Astrocyte (in vitro differentiated cells and primary cell): ENCODE results near the gene TMA7. TPM values are rescaled to one million over a fixed set of nuclear protein-coding genes. Genes with fewer than 3 reads are reported as not detected.

Experiments used
- DNase-seq: peaks from one replicate; pipeline ENCODE4 v3.0.0-alpha.2; 2010; ENCODE audit warnings: low read depth
- FAIRE-seq: peaks from 2 replicates; lab custom pipeline; 2011; peaks lifted over from hg19 to GRCh38; lab: Jason Lieb, UNC
- H2AFZ ChIP-seq: 2 replicates; pipeline ENCODE4 v1.6.0; 2012; ENCODE audit warnings: low read depth, low read length, inconsistent platforms
- H3K27ac ChIP-seq: 2 replicates; pipeline ENCODE4 v1.5.1; 2011; ENCODE audit warnings: low read depth, low read length, inconsistent platforms
- H3K27me3 ChIP-seq: 2 replicates; pipeline ENCODE4 v1.6.0; 2011; ENCODE audit warnings: low read length, inconsistent platforms; ENCODE audit not compliant: insufficient read depth
- H3K36me3 ChIP-seq: 2 replicates; pipeline ENCODE4 v1.5.1; 2011; ENCODE audit warnings: low read length, inconsistent platforms; ENCODE audit not compliant: insufficient read depth
- H3K4me1 ChIP-seq: 2 replicates; pipeline ENCODE4 v1.5.1; 2011; ENCODE audit warnings: low read length, inconsistent platforms; ENCODE audit not compliant: insufficient read depth
- H3K4me2 ChIP-seq: 2 replicates; pipeline ENCODE4 v1.6.0; 2012; ENCODE audit warnings: low read length, inconsistent platforms
- H3K4me3 ChIP-seq: 2 replicates; pipeline ENCODE4 v1.5.1; 2011; ENCODE audit warnings: low read depth, mild to moderate bottlenecking, low read length, inconsistent platforms; ENCODE audit not compliant: insufficient read depth
- H3K79me2 ChIP-seq: 2 replicates; pipeline ENCODE4 v1.6.0; 2012; ENCODE audit warnings: mild to moderate bottlenecking, low read length, inconsistent platforms; ENCODE audit not compliant: insufficient read depth
- H3K9ac ChIP-seq: 2 replicates; pipeline ENCODE4 v1.6.0; 2012; ENCODE audit warnings: mild to moderate bottlenecking, low read length, inconsistent platforms
- H3K9me3 ChIP-seq: 2 replicates; pipeline ENCODE4 v1.5.1; 2012; ENCODE audit warnings: low read depth, mild to moderate bottlenecking, low read length, inconsistent platforms; ENCODE audit not compliant: insufficient read depth
- H4K20me1 ChIP-seq: 2 replicates; pipeline ENCODE4 v1.6.0; 2012; ENCODE audit warnings: low read length, inconsistent platforms; ENCODE audit not compliant: insufficient read depth
- H3K27ac Mint-ChIP-seq: one replicate; pipeline ENCODE4 v1.8.0; 2021; ENCODE audit warnings: mild to moderate bottlenecking, mixed read lengths; ENCODE audit not compliant: unreplicated experiment
- H3K27me3 Mint-ChIP-seq: one replicate; pipeline ENCODE4 v1.8.0; 2021; ENCODE audit warnings: low read depth, mixed read lengths; ENCODE audit not compliant: unreplicated experiment
- H3K36me3 Mint-ChIP-seq: one replicate; pipeline ENCODE4 v1.8.0; 2021; ENCODE audit warnings: low read depth, mixed read lengths; ENCODE audit not compliant: unreplicated experiment
- H3K4me1 Mint-ChIP-seq: one replicate; pipeline ENCODE4 v1.8.0; 2021; ENCODE audit warnings: low read depth, mixed read lengths; ENCODE audit not compliant: unreplicated experiment
- H3K4me3 Mint-ChIP-seq: one replicate; pipeline ENCODE4 v1.8.0; 2021; ENCODE audit warnings: mild to moderate bottlenecking, moderate library complexity, mixed read lengths; ENCODE audit not compliant: unreplicated experiment
- H3K9me3 Mint-ChIP-seq: one replicate; pipeline ENCODE4 v1.8.0; 2021; ENCODE audit warnings: mild to moderate bottlenecking, mixed read lengths; ENCODE audit not compliant: unreplicated experiment
- CTCF ChIP-seq: IDR thresholded peaks from 2 replicates; pipeline ENCODE4 v1.5.1; 2011; ENCODE audit warnings: low read depth, mild to moderate bottlenecking, inconsistent platforms, low read length, moderate library complexity; ENCODE audit not compliant: insufficient read depth
- EZH2 ChIP-seq: IDR thresholded peaks from 2 replicates; pipeline ENCODE4 v1.6.1; 2012; ENCODE audit warnings: mild to moderate bottlenecking, low read length, inconsistent platforms; ENCODE audit not compliant: insufficient read depth
- total RNA-seq: library from RNA; stranded (reverse); gene quantifications from 2 replicates; pipeline ENCODE4 v1.2.1, GENCODE V29; 2021

TMA7 gene
- total RNA-seq, 1 donor from 2014 or later, result 272 TPM

- H3K4me3 Mint-ChIP-seq, result peak overlapping the region; percentile 24
Observed at GRCh38 chr3:48437812-48438211, 2.2 kb upstream of the TMA7 start.

DNA sequence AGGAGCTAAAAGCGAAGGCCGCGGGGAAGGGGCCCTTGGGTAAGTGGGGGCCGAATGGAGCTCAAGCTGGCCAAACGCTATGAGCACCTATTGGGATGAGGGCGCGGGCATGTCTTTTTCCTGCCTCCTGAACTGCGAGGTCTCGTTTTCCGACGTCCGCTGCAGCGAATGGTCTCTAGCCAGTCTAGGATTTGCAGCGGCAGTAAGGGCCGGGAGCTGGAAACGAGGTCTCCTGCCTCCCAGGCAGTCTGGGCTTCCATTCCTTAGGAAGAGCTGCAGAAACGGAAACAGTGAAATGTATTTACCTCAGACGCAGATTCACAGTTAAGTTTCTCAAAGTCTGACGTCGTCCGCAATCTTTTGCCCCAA is 517 bp downstream of the TMA7 start:
- Histone ChIP-seq H3K36me3 (peaks cover 22% of the 10 kb centered on the region), H3K27ac (peak overlapping the region; percentile 77), H4K20me1 (peaks cover 22% of the 10 kb centered on the region), H3K27me3 (no peaks in the 10 kb centered on the region), H3K79me2 (peaks cover 35% of the 10 kb centered on the region), H3K9me3 (no peaks in the 10 kb centered on the region), H2AFZ (peak overlapping the region; percentile 99), H3K4me2 (peak overlapping the region; percentile 98), H3K9ac (peak overlapping the region; percentile 86), H3K4me1 (peaks cover 9% of the 10 kb centered on the region), H3K4me3 (peak overlapping the region; percentile 97)
- no peaks in the 10 kb centered on the region for H3K9me3 Mint-ChIP-seq
- FAIRE-seq (no peak), DNase-seq (no peak)
- H3K4me3 Mint-ChIP-seq, result peak overlapping the region; percentile 100
- H3K36me3 Mint-ChIP-seq, result peaks cover 9% of the 10 kb centered on the region
- H3K27me3 Mint-ChIP-seq, result no peaks in the 10 kb centered on the region
- TF ChIP-seq EZH2, result no peak
- TF ChIP-seq CTCF, result no peak
- peak overlapping the region; percentile 98 for H3K27ac Mint-ChIP-seq
- peaks cover 18% of the 10 kb centered on the region for H3K4me1 Mint-ChIP-seq

More at GRCh38 chr3:48437812-48438211, 2.2 kb upstream of the TMA7 start:
- peaks cover 23% of the 10 kb centered on the region for H3K4me1 ChIP-seq
- TF ChIP-seq EZH2 (no peak), CTCF (no peak)
- no peaks in the 10 kb centered on the region for H3K27me3 ChIP-seq
- H3K9me3 ChIP-seq, result no peaks in the 10 kb centered on the region
- H2AFZ ChIP-seq, result no peak overlapping the region
- H3K4me3 ChIP-seq, result no peak overlapping the region
- no peak overlapping the region for H3K9ac ChIP-seq
- no peak overlapping the region for H3K4me2 ChIP-seq
- Mint-ChIP-seq H3K27me3 (no peaks in the 10 kb centered on the region), H3K36me3 (peaks cover 7% of the 10 kb centered on the region), H3K9me3 (no peaks in the 10 kb centered on the region), H3K27ac (no peak overlapping the region), H3K4me1 (peaks cover 27% of the 10 kb centered on the region)
- no peak overlapping the region for H3K27ac ChIP-seq
- peaks cover 33% of the 10 kb centered on the region for H3K79me2 ChIP-seq
- no peak for FAIRE-seq
- H3K36me3 ChIP-seq, result peaks cover 13% of the 10 kb centered on the region
- peaks cover 19% of the 10 kb centered on the region for H4K20me1 ChIP-seq
- no peak for DNase-seq

GRCh38 chr3:48441940-48442339 is 1.9 kb downstream of the TMA7 start:
- Histone ChIP-seq H3K4me2 (peak overlapping the region; percentile 98), H3K4me3 (peak overlapping the region; percentile 97)
- no peak for FAIRE-seq

More at GRCh38 chr3:48441940-48442339, 1.9 kb downstream of the TMA7 start:
- no peak for TF ChIP-seq CTCF
- TF ChIP-seq EZH2, result no peak
- Histone ChIP-seq H3K36me3 (peaks cover 22% of the 10 kb centered on the region), H3K9me3 (no peaks in the 10 kb centered on the region), H3K9ac (peak overlapping the region; percentile 86), H3K27ac (no peak overlapping the region), H3K27me3 (no peaks in the 10 kb centered on the region), H3K79me2 (peaks cover 43% of the 10 kb centered on the region), H2AFZ (no peak overlapping the region), H3K4me1 (peaks cover 16% of the 10 kb centered on the region), H4K20me1 (peaks cover 22% of the 10 kb centered on the region)
- Mint-ChIP-seq H3K9me3 (no peaks in the 10 kb centered on the region), H3K27ac (peak overlapping the region; percentile 98), H3K4me3 (peak overlapping the region; percentile 100), H3K27me3 (no peaks in the 10 kb centered on the region), H3K36me3 (peaks cover 9% of the 10 kb centered on the region), H3K4me1 (peaks cover 25% of the 10 kb centered on the region)
- DNase-seq, result no peak
